ENCODE results near the gene P4HA1.
"Not testable (repeated sequence)": the region's sequence is repeated elsewhere in the genome, so short reads cannot be mapped to it uniquely, and the experiment has no call there.

Gene P4HA1

DNA sequence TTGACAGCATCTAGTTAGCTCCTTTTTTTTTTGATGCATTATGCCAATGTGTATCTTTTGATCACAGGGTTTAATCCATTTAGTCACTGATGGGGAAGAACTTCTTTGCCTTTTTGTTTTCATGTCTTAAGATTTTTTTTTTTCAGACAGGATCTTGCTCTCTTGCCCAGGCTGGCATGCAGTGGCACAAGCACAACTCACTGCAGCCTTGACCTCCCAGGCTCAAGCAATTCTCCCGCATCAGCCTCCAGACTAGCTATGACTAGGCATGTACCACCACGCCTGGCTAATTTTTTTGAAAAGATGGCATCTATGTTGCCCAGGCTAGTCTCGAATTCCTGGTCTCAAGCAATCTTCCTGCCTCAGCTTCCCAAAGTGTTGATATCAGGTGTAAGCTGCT is 95.7 kb downstream of the P4HA1 start:
- no peaks in the 10 kb centered on the region for H3K27me3 ChIP-seq (replicated peaks; ENCODE audit: control insufficient read depth, insufficient read depth, low read length)
- no peak for DNase-seq (ENCODE audit: extremely low read depth, insufficient read length)
- no peak overlapping the region for H3K4me3 ChIP-seq (replicated peaks; ENCODE audit: low read depth, low read length)
- peaks cover 2% of the 10 kb centered on the region for H3K36me3 ChIP-seq (ENCODE audit: control insufficient read depth, insufficient read depth, low read length)
- TF ChIP-seq, protein P1, sequence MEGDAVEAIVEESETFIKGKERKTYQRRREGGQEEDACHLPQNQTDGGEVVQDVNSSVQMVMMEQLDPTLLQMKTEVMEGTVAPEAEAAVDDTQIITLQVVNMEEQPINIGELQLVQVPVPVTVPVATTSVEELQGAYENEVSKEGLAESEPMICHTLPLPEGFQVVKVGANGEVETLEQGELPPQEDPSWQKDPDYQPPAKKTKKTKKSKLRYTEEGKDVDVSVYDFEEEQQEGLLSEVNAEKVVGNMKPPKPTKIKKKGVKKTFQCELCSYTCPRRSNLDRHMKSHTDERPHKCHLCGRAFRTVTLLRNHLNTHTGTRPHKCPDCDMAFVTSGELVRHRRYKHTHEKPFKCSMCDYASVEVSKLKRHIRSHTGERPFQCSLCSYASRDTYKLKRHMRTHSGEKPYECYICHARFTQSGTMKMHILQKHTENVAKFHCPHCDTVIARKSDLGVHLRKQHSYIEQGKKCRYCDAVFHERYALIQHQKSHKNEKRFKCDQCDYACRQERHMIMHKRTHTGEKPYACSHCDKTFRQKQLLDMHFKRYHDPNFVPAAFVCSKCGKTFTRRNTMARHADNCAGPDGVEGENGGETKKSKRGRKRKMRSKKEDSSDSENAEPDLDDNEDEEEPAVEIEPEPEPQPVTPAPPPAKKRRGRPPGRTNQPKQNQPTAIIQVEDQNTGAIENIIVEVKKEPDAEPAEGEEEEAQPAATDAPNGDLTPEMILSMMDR (IDR thresholded peaks at IDR 0.05; ENCODE audit: insufficient read depth, low read length, poor library complexity, severe bottlenecking): no peak

DNA sequence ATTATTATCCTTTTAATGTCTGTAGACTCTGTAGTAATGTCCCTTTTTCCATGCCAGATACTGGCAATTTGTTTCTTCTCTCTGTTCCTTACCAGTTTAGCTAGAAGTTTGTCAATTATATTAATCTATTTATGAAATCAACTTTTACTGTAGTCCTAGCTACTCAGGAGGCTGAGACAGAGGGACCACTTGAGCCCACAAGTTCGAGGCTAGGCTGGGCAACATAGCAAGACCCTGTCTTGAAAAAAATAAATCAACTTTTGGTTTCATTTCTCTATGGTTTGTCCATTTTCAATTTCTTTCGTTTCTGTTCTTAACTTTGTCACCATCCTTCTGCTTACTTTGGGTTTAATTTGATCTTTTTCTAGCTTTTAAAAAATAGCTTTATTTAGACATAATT is 99.6 kb downstream of the P4HA1 start:
- DNase-seq (ENCODE audit: extremely low read depth, insufficient read length): no peak
- TF ChIP-seq, protein P1 (IDR thresholded peaks at IDR 0.05; ENCODE audit: insufficient read depth, low read length, poor library complexity, severe bottlenecking): no peak
- no peak overlapping the region for H3K4me3 ChIP-seq (replicated peaks; ENCODE audit: low read depth, low read length)
- H3K27me3 ChIP-seq (replicated peaks; ENCODE audit: control insufficient read depth, insufficient read depth, low read length): no peaks in the 10 kb centered on the region
- peaks cover 2% of the 10 kb centered on the region; the same call in 1 of the 2 replicates for H3K36me3 ChIP-seq (ENCODE audit: control insufficient read depth, insufficient read depth, low read length)

DNA sequence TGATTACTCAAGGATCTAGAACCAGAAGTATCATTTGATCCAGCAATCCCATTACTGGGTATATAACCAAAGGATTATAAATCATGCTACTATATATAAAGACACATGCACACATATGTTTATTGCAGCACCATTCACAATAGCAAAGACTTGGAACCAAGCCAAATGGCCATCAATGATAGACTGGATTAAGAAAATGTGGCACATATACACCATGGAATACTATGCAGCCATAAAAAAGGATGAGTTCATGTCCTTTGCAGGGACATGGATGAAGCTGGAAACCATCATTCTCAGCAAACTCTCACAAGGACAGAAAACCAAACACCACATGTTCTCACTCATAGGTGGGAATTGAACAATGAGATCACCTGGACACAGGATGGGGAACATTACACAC is 101.2 kb downstream of the P4HA1 start:
- not testable (repeated sequence) for DNase-seq (ENCODE audit: extremely low read depth, insufficient read length); H3K27me3 ChIP-seq (replicated peaks; ENCODE audit: control insufficient read depth, insufficient read depth, low read length); H3K36me3 ChIP-seq (ENCODE audit: control insufficient read depth, insufficient read depth, low read length); H3K4me3 ChIP-seq (replicated peaks; ENCODE audit: low read depth, low read length)

DNA sequence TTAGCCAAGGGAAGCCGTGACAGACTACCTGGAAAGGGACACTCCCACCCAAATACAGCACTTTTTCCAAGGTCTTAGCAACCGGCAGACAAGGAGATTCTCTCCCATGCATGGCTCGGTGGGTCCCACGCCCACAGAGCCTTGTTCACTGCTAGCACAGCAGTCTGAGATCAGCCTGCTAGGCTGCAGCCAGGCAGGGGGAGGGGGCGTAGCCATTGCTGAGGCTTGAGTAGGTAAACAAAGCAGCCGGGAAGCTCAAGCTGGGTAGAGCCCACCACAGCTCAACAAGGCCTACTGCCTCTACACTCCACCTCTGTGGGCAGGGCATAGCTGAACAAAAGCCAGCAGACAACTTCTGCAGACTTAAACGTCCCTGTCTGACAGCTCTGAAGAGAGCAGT is 106.9 kb downstream of the P4HA1 start:
- H3K4me3 ChIP-seq (replicated peaks; ENCODE audit: low read depth, low read length); H3K27me3 ChIP-seq (replicated peaks; ENCODE audit: control insufficient read depth, insufficient read depth, low read length); H3K36me3 ChIP-seq (ENCODE audit: control insufficient read depth, insufficient read depth, low read length); DNase-seq (ENCODE audit: extremely low read depth, insufficient read length): not testable (repeated sequence)

DNA sequence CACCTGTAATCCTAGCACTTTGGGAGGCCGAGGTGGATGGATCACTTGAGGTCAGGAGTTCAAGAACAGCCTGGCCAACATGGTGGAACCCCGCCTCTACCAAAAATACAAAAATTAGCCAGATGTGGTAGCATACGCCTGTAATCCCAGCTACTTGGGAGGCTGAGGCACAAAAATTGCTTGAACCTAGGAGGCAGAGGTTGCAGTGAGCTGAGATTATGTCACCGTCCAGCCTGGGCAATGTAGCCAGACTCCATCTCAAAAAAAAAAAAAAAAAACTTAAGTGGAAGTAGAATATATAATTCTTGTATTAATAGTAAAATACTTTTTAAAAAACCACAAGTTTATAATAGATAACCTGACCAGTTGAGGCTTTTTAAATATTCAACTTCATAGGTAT is 112.0 kb downstream of the P4HA1 start:
- H3K4me3 ChIP-seq (replicated peaks; ENCODE audit: low read depth, low read length); H3K36me3 ChIP-seq (ENCODE audit: control insufficient read depth, insufficient read depth, low read length); H3K27me3 ChIP-seq (replicated peaks; ENCODE audit: control insufficient read depth, insufficient read depth, low read length); DNase-seq (ENCODE audit: extremely low read depth, insufficient read length): not testable (repeated sequence)

DNA sequence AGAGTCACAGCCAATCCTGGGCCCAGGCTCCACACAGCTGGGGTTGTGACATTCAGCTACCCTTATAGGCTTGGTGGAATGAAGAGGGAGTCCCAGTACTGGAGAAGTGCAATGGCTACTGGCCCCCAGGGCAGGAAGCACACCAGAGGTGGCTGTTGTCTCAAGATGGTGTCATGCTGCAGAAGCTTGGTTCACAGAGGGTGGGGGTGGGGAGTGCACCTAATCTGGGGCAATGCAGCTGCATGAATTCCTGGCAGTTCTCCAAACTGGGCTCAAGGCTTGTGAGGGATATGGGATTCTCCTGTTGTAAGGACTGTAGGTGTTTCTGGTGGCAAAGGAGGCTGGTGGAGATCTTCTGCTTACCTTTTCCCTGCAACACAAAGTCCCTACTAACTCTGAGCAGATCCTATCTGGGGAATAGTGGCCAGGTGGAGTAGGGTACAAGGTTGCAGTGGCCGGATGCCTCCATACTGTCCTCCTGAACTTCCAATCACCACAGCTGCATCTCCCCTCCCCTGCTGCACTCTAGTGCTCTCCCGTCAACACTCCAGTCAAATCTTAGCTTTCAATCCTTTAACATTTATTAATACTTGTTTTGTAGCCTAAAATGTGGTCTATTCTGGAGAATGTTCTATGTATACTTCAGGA is 114.7 kb downstream of the P4HA1 start:
- no peak overlapping the region for H3K4me3 ChIP-seq (replicated peaks; ENCODE audit: low read depth, low read length)
- TF ChIP-seq, protein P1 (IDR thresholded peaks at IDR 0.05; ENCODE audit: insufficient read depth, low read length, poor library complexity, severe bottlenecking): no peak
- no peaks in the 10 kb centered on the region for H3K36me3 ChIP-seq (ENCODE audit: control insufficient read depth, insufficient read depth, low read length)
- DNase-seq (ENCODE audit: extremely low read depth, insufficient read length): no peak
- H3K27me3 ChIP-seq (replicated peaks; ENCODE audit: control insufficient read depth, insufficient read depth, low read length): no peaks in the 10 kb centered on the region

DNA sequence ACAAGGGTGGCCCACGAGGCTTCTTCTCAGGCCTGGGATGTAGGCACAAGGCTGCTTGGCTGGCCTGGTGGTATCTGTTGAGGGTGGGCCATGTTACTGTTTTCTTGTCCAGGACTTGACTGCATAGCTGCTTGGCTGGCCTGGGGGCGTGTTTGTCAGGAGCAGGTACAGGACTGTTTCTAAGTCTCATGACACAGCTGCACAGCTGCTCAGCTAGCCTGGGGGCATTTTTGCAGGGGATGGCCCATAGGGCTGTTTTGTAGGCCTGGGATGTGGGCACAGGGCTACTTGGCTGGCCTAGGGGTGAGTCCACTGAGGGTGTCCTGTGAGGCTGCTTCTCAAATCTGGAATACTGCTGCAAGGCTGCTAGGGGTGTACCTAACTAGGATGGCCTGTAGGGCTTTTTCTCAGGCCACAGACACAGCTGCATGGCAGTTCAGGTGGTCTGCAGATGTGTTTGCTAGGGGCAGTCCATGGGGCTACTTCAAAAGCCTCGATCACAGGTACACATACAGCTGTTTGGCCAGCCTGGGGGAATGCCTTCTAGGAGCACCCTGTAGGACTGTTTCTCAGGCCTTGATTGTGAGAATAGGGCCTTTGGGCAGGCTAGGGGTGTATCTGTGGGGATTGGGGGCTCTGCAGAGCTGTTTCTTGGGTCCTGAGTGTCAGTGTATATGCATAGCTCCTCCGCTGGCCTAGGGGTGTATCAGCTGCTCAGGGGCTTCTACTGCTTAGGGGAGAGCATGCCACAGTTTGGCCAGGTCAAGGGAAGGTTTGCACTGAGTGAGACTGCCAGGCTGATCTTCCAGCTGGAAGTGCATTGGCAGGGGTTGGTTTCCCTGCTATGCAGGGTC is 115.4 kb downstream of the P4HA1 start:
- Histone ChIP-seq H3K4me3 (replicated peaks; ENCODE audit: low read depth, low read length) (no peak overlapping the region), H3K27me3 (replicated peaks; ENCODE audit: control insufficient read depth, insufficient read depth, low read length) (no peaks in the 10 kb centered on the region), H3K36me3 (ENCODE audit: control insufficient read depth, insufficient read depth, low read length) (no peaks in the 10 kb centered on the region)
- TF ChIP-seq, protein P1 (IDR thresholded peaks at IDR 0.05; ENCODE audit: insufficient read depth, low read length, poor library complexity, severe bottlenecking): no peak
- DNase-seq (ENCODE audit: extremely low read depth, insufficient read length): no peak
